UCSD-AML1 (cell line): ENCODE measurements around the gene LYAR.

Experiments
- DNase-seq: peaks from one replicate; lab custom pipeline; 2025; ENCODE audit not compliant: unreplicated experiment; lab: John Stamatoyannopoulos, UW

The LYAR gene, protein sequence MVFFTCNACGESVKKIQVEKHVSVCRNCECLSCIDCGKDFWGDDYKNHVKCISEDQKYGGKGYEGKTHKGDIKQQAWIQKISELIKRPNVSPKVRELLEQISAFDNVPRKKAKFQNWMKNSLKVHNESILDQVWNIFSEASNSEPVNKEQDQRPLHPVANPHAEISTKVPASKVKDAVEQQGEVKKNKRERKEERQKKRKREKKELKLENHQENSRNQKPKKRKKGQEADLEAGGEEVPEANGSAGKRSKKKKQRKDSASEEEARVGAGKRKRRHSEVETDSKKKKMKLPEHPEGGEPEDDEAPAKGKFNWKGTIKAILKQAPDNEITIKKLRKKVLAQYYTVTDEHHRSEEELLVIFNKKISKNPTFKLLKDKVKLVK

GRCh38 chr4:4289941-4290850, at the start of gene LYAR, which contains the start of gene ZBTB49:
LYAR (minus strand) TSS chr4:4290154; CDS start chr4:4283742, 6,412 bp downstream.
ZBTB49 (plus strand) TSS chr4:4290251; CDS start chr4:4299946, 9,695 bp downstream.
- peak; percentile 93 for DNase-seq

DNA sequence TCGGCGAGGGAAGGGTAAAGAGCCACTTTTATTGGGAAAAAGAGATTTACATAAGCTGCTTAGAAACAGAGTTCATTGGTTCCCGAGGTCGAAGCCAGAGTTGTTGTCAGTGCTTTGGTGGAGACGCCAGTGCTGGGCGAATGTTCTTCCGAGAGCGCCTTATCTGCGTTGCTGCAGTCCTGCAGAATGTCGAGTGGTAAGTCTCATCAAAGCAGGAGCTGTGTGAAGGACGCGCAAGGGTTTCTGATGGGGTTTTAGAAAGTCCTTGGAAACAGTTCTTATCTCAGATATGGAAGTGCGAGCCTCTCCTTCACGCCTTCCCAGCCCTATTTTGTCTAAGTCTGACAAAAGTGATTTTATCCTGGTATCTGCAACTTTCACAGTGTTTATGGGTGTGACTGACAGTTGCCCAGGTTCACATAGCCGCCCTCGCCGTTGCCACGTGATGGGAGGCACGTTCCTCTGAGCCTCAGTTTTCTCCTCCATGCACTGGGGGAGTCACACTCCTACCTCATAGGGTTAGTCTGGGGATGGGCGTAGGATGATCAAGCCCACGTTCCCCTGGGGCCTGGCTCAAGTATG, 49.6 kb upstream of the LYAR start:
- no peak for DNase-seq

DNA sequence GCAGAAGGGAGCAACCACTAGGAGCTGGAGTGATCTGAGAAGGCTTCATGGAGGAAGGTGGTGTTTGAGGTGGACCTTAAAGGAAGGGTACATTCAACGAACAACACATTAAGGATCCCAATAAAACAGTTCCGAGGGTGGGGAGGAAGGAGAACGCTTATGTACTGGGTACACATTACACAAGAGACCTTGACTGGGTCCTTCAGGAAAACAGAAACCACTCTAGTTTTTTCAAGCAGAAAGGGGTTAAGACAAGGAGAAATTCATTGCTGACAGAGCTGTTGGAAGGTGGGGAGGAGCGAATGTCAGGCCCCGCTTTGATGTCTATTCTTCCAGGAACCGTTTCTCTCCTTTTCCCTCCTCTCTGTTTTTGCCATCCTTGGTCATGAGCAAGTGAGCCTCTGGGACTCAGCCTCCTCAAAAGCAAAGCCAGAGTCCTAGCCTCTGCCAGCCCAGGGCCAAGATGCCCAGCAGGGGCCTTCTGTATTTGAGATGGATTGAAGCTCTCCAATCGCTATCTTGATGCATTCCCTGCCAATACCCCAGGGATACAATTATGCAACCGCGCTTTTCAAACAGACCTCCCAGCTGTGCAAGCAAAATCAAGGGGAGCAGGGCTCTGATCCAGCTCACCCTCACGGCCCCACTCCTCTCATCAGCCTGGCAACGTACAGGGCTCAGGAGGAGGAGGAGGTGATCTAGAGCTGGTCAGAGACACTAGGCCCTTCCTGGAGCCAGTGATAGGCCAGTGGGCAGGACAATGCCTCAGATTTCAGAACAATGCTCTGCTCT, 48.5 kb upstream of the LYAR start:
- no peak for DNase-seq

DNA sequence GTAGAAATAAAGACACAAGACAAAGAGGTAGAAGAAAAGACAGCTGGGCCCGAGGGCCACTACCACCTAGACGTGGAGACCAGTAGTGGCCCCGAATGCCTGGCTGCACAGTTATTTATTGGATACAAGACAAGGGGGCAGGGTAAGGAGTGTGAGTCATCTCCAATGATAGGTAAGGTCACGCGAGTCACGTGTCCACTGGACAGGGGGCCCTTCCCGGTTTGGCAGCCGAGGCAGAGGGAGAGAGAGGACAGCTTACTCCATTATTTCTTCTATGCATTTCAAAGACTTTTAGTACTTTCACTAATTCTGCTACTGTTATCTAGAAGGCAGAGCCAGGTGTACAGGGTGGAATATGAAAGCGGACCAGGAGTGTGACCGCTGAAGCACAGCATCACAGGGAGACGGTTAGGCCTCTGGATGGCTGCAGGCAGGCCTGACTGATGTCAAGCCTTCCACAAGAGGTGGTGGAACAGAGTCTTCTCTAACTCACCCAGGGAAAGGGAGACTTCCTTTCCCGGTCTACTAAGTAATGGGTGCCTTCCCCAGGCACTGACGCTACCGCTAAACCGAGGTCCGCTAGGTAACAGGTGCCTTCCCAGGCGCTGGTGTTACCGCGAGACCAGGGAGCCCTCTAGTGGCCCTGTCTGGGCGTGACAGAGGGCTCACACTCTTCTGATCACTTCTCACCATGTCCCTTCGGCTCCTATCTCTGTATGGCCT, 45.0 kb upstream of the LYAR start:
- peak; percentile 48 for DNase-seq

GRCh38 chr4:4333265-4333706, 43.3 kb upstream of the LYAR start:
- peak; percentile 40 for DNase-seq

- DNase-seq = no peak
Observed at GRCh38 chr4:4332529-4332928, 42.6 kb upstream of the LYAR start.

DNA sequence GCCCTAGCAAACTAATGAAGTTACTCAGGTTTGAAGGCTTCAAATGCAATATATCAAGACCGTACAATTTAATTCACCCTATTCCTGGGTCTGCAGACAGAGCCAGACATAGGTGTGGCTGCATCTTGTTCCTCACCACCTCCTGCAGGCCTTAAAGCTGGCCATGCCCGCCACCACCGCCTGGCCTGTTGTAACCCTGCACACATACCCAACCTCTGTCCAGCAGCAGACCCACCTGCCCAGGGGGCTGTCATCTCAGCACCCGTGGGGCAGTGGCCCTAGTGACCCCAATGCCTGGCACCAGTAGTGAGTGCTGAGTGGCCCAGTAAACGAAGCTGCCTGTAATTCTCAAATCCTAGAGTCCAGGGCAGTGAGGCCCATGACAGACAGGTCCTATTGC, 40.8 kb upstream of the LYAR start:
- no peak for DNase-seq

DNA sequence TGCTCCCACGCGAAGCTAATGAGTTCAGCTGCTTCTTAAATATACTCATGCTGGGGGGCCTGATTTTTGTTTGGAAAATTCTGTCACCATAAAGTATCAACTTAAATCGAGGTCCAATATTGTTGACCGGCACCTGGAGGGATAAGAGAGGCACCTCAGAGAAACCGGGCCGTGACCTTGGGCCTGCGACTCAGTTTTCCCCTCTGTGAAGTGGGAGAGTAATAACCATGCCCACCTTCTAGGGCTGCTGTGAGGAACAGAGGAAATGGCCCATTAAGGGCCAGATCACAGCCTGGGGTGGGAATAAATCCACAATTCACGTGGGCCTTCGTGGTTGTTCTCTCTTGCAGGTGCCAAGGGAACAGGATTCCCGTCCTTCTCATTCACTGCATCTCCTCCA, 39.5 kb upstream of the LYAR start:
- DNase-seq = no peak

- no peak for DNase-seq
Observed at GRCh38 chr4:4328840-4329239, 38.9 kb upstream of the LYAR start.

DNA sequence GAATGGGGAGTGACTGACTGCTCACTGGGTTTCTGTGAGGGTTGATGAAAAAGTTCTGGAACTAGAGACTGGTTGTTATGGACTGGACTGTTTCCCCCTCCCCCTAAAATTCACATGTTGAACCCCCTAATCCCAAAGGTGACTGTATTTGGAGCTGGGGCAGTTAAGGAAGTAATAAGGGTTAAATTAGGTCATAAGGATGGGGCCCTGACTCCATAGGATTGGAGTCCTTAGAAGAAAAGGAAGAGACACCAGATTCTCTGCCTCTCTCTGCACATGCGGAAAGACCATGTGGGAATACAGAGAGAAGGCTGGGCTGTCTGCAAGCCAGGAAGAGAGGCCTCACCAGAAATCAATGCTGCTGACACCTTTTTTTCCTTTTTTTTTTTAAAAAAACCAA, 38.3 kb upstream of the LYAR start:
- no peak for DNase-seq

GRCh38 chr4:4327652-4328121, 37.7 kb upstream of the LYAR start:
- DNase-seq = peak; percentile 39

- DNase-seq = no peak
Observed at GRCh38 chr4:4326166-4326565, 36.2 kb upstream of the LYAR start.

DNA sequence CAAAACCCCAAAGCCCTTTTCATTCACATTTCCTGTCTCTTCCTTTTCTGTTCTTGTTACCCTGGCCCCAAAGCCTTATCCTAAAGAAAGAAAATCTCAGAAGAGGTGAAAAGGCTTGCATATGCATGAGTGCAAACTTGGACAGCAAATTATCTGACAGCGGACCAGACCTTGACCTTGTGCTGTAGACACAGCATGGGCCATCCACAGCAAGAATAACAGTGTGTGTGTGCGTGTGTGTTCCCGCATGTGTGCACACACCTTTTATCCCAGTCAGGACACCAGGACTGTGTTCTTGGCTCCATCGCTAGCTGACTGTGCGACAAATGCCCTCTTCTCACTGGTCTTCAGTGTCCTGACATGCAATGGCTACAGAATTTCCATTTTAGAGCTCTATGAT, 35.4 kb upstream of the LYAR start:
- no peak for DNase-seq

DNA sequence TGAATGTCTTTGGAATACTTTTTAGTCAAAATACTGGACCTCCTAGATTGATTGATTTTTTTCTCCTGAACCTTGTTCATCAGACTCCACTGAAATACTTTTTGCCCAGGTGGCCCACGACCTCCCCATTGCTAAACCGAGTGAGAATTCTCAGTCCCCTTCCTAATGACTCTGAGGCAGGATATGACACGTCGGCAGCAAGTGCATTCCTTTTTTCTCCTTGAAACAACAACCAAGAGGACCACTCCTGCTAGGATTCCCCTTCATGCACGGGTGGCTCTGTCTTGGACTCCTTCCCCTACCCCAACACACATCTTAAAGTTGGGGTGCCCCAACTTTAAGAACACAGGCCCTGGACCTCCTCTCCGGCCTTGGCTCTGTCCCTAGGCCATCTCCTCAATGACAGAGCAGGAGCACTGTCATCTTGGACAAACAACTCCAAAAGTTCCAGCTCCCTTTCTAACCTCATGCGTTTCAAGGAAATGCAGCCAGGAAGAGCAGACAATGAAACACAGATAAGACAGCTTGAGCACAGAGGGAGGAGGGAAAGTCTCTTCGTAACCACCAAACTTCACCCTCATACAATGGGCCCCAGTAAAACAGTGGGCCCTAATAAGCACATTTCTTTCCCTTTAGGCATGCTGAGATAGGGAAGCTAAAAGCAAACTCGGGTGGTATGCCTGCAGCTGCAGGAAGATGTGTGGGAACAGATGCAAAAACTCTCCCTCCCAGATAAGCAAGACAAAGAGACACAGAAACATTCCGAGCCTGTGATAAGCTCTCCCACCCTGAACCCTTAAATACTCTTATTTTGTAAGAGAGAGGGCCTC, 34.0 kb upstream of the LYAR start:
- DNase-seq = no peak

DNA sequence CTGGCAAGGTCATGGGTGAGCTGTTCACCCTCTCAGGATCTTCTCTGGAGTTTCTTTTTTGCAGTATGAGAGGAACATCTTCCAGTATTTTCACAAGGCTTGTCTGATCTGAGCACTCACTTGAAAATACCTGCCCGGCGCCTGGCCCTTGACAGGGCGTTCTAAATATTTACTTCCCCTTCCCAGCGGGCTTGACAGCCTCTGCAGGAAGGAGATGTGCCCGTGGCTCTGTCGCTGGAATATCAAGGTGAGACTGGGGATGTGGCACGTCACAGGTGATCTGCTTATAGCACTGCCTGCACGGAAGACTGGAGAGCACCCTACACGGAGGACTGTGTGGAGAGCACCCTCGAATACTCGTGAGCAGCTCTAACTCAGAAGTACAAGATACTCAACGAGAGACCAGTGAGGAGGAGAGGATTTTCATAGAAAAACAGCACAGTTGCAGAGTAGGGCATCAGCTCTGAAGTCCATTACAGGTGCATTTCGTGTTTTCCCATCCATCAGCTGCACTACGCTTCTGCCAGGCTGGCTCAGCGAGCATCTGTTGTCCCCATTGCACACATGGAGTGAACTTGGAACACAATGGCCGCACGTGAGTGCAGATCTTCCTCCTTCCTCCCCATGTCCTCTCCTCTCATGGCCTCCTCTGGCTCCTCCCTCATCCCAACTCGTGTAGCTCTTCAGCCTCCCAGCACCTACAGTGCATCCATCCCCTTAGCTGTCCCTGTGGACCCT, 32.2 kb upstream of the LYAR start:
- DNase-seq = no peak

DNA sequence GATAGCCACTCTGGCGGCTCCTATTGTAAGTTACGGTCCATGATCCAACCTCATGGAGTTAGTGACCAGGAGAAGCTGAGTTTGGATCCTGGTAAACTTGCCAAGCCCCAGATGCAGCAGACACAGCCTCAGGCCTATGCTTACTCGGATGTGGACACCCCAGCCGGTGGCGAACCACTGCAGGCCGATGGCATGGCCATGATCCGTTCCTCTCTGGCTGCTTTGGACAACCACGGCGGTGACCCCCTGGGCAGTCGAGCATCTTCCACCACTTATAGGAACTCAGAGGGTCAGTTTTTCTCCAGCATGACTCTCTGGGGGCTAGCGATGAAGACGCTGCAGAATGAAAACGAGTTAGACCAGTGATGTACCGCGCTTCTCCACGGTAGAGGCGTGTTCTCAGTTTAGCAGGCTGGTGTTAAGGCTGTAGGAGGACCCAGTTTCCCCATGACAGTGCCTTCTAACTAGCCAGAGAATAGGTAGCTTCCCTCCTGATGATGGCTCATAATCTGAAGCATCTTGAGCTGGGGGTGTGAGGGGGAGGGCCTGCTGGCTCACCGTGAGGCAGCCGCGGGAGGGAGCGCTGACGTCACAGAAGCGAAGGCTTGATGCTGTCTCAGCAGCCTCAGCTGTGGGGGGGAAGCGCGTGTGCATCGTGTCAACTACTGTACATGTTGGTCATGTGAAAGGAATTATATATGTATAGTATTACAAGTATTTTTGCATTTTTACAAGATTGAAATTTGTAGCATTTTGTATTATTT, 31.2 kb upstream of the LYAR start:
- DNase-seq = no peak

- DNase-seq = no peak
Observed at GRCh38 chr4:4320528-4320927, 30.6 kb upstream of the LYAR start.
